NCI-H226 (cell line): ENCODE results near the gene ORC4.
A peak's percentile ranks its signal among the peaks of the same experiment; 100 is the strongest.
"Not testable (repeated sequence)": the region's sequence is repeated elsewhere in the genome, so short reads cannot be mapped to it uniquely, and the experiment has no call there.

Experiments used
- DNase-seq: peaks from one replicate; pipeline ENCODE4 v3.0.0-alpha.2; 2015

ORC4 gene

GRCh38 chr2:148013876-148014275 lies 6.7 kb downstream of the ORC4 start:
- no peak for DNase-seq

GRCh38 chr2:148008411-148008810 lies 12.1 kb downstream of the ORC4 start:
- DNase-seq: not testable (repeated sequence)

- no peak for DNase-seq
Observed at GRCh38 chr2:148007219-148007900, 13.2 kb downstream of the ORC4 start.

GRCh38 chr2:148006249-148007007 lies 14.1 kb downstream of the ORC4 start:
- no peak for DNase-seq

- not testable (repeated sequence) for DNase-seq
Observed at GRCh38 chr2:148002420-148002819, 18.1 kb downstream of the ORC4 start.

- DNase-seq: no peak
Observed at GRCh38 chr2:148000095-148000494, 20.4 kb downstream of the ORC4 start.

GRCh38 chr2:147999126-147999525 lies 21.4 kb downstream of the ORC4 start:
- DNase-seq: no peak

GRCh38 chr2:147998203-147998602 lies 22.3 kb downstream of the ORC4 start:
- no peak for DNase-seq

- DNase-seq: no peak
Observed at GRCh38 chr2:147996828-147997227, 23.7 kb downstream of the ORC4 start.

- not testable (repeated sequence) for DNase-seq
Observed at GRCh38 chr2:147994965-147995364, 25.6 kb downstream of the ORC4 start.

GRCh38 chr2:147989809-147990403 lies 30.6 kb downstream of the ORC4 start:
- DNase-seq: peak; percentile 4

- DNase-seq: no peak
Observed at GRCh38 chr2:147989102-147989501, 31.4 kb downstream of the ORC4 start.

- DNase-seq: no peak
Observed at GRCh38 chr2:147980940-147981528, 39.5 kb downstream of the ORC4 start.

GRCh38 chr2:147977679-147978078 lies 42.9 kb downstream of the ORC4 start:
- DNase-seq: no peak

GRCh38 chr2:147976102-147976501 lies 44.4 kb downstream of the ORC4 start:
- no peak for DNase-seq

GRCh38 chr2:147968571-147968970 lies 52.0 kb downstream of the ORC4 start:
- DNase-seq: no peak

GRCh38 chr2:147952118-147952517 lies 68.4 kb downstream of the ORC4 start:
- no peak for DNase-seq

- DNase-seq: peak; percentile 3
Observed at GRCh38 chr2:147945660-147946059, 74.9 kb downstream of the ORC4 start.

GRCh38 chr2:147939313-147939712 lies 81.2 kb downstream of the ORC4 start:
- DNase-seq: no peak

- peak; percentile 3 for DNase-seq
Observed at GRCh38 chr2:147937744-147938349, 82.7 kb downstream of the ORC4 start.

GRCh38 chr2:147934881-147935620 lies 85.5 kb downstream of the ORC4 start:
- DNase-seq: no peak

GRCh38 chr2:147933931-147934330 lies 86.6 kb downstream of the ORC4 start:
- no peak for DNase-seq
